ENCODE results near the gene PLCH1. TPM values are rescaled to one million over a fixed set of nuclear protein-coding genes. Genes with fewer than 3 reads are reported as not detected.

PLCH1 gene
- total RNA-seq, 6 donors from 2014 or later: 7.7 to 26.3 (median 13.6) TPM

GRCh38 chr3:155771126-155771525, 26.3 kb upstream of the PLCH1 start:
- Histone ChIP-seq H3K4me3 (no peak overlapping the region), H3K27ac (no peak overlapping the region), H3K36me3 (peaks cover 0 to 15% (median 2%) of the 10 kb centered on the region in 4 donors), H3K4me1 (no peaks in the 10 kb centered on the region), H3K9me3 (peaks cover 0 to 4% (median 0%) of the 10 kb centered on the region in 4 donors), H3K27me3 (no peaks in the 10 kb centered on the region)
- WGBS, 2 donors: 94% methylated on average over 6 of the region's 6 CpGs
- no peak for TF ChIP-seq POLR2A (IDR thresholded peaks at IDR 0.05)
- TF ChIP-seq POLR2AphosphoS5 (IDR thresholded peaks at IDR 0.05): no peak
- TF ChIP-seq EP300 (IDR thresholded peaks at IDR 0.05): no peak
- TF ChIP-seq CTCF (IDR thresholded peaks at IDR 0.05): no peak
- ATAC-seq (ENCODE audit: low FRiP score in 2 of 2): no peak
- no peak for DNase-seq

GRCh38 chr3:155766206-155766605, 21.3 kb upstream of the PLCH1 start:
- no peak for DNase-seq
- 76 to 79% methylated on average over 1 of the region's 1 CpG for WGBS, 2 donors
- H3K9me3 ChIP-seq: peaks cover 0 to 4% (median 0%) of the 10 kb centered on the region in 4 donors
- no peak overlapping the region for H3K4me3 ChIP-seq
- H3K4me1 ChIP-seq: no peaks in the 10 kb centered on the region
- no peaks in the 10 kb centered on the region for H3K27me3 ChIP-seq
- H3K36me3 ChIP-seq: peaks cover 0 to 12% (median 2%) of the 10 kb centered on the region in 4 donors
- no peak for ATAC-seq (ENCODE audit: low FRiP score in 2 of 2)
- TF ChIP-seq CTCF (IDR thresholded peaks at IDR 0.05) (no peak), POLR2A (IDR thresholded peaks at IDR 0.05) (no peak), EP300 (IDR thresholded peaks at IDR 0.05) (no peak), POLR2AphosphoS5 (IDR thresholded peaks at IDR 0.05) (no peak)
- no peak overlapping the region for H3K27ac ChIP-seq

GRCh38 chr3:155763870-155764463, 19.1 kb upstream of the PLCH1 start:
- Histone ChIP-seq H3K36me3 (peaks cover 0 to 12% (median 0%) of the 10 kb centered on the region in 4 donors), H3K27me3 (no peaks in the 10 kb centered on the region), H3K27ac (no peak overlapping the region), H3K4me3 (no peak overlapping the region), H3K4me1 (no peaks in the 10 kb centered on the region), H3K9me3 (no peaks in the 10 kb centered on the region)
- no peak for DNase-seq
- TF ChIP-seq CTCF (IDR thresholded peaks at IDR 0.05) (no peak), POLR2AphosphoS5 (IDR thresholded peaks at IDR 0.05) (no peak), POLR2A (IDR thresholded peaks at IDR 0.05) (no peak), EP300 (IDR thresholded peaks at IDR 0.05) (no peak)
- ATAC-seq (ENCODE audit: low FRiP score in 2 of 2): no peak
- WGBS, 2 donors: 84 to 89% methylated on average over 3 of the region's 3 CpGs

GRCh38 chr3:155760653-155761052, 15.8 kb upstream of the PLCH1 start:
- Histone ChIP-seq H3K4me3 (no peak overlapping the region), H3K36me3 (no peaks in the 10 kb centered on the region), H3K9me3 (no peaks in the 10 kb centered on the region), H3K27ac (no peak overlapping the region), H3K27me3 (no peaks in the 10 kb centered on the region), H3K4me1 (no peaks in the 10 kb centered on the region)
- TF ChIP-seq POLR2AphosphoS5 (IDR thresholded peaks at IDR 0.05) (no peak), EP300 (IDR thresholded peaks at IDR 0.05) (no peak), CTCF (IDR thresholded peaks at IDR 0.05) (no peak), POLR2A (IDR thresholded peaks at IDR 0.05) (no peak)
- no peak for DNase-seq
- 96 to 98% methylated on average over 4 of the region's 4 CpGs for WGBS, 2 donors
- ATAC-seq (ENCODE audit: low FRiP score in 2 of 2): no peak

- no peak overlapping the region for H3K27ac ChIP-seq
- ATAC-seq (ENCODE audit: low FRiP score in 2 of 2) (no peak), DNase-seq (no peak)
- TF ChIP-seq POLR2AphosphoS5 (IDR thresholded peaks at IDR 0.05) (no peak), EP300 (IDR thresholded peaks at IDR 0.05) (no peak), CTCF (IDR thresholded peaks at IDR 0.05) (no peak), POLR2A (IDR thresholded peaks at IDR 0.05) (no peak)
- no peaks in the 10 kb centered on the region for H3K36me3 ChIP-seq
- no peaks in the 10 kb centered on the region for H3K27me3 ChIP-seq
- no peaks in the 10 kb centered on the region for H3K9me3 ChIP-seq
- WGBS, 2 donors: 84 to 96% methylated on average over 7 of the region's 7 CpGs
- no peaks in the 10 kb centered on the region for H3K4me1 ChIP-seq
- no peak overlapping the region for H3K4me3 ChIP-seq
Observed at GRCh38 chr3:155757577-155757976, 12.7 kb upstream of the PLCH1 start.
